ENCODE data around the gene LAMA3. TPM values are rescaled to one million over a fixed set of nuclear protein-coding genes. Genes with fewer than 3 reads are reported as not detected.

Gene LAMA3
- total RNA-seq, 1 experiment from 2014 or later = 6.4 TPM

- no peaks in the 10 kb centered on the region for H3K9me3 ChIP-seq
- H3K4me3 ChIP-seq = no peak overlapping the region
- H3K27me3 ChIP-seq = no peaks in the 10 kb centered on the region
- H3K36me3 ChIP-seq = no peaks in the 10 kb centered on the region
- peak; percentile 10 for DNase-seq
Measured at GRCh38 chr18:23998820-23999219, 309.6 kb downstream of the LAMA3 start.

DNA sequence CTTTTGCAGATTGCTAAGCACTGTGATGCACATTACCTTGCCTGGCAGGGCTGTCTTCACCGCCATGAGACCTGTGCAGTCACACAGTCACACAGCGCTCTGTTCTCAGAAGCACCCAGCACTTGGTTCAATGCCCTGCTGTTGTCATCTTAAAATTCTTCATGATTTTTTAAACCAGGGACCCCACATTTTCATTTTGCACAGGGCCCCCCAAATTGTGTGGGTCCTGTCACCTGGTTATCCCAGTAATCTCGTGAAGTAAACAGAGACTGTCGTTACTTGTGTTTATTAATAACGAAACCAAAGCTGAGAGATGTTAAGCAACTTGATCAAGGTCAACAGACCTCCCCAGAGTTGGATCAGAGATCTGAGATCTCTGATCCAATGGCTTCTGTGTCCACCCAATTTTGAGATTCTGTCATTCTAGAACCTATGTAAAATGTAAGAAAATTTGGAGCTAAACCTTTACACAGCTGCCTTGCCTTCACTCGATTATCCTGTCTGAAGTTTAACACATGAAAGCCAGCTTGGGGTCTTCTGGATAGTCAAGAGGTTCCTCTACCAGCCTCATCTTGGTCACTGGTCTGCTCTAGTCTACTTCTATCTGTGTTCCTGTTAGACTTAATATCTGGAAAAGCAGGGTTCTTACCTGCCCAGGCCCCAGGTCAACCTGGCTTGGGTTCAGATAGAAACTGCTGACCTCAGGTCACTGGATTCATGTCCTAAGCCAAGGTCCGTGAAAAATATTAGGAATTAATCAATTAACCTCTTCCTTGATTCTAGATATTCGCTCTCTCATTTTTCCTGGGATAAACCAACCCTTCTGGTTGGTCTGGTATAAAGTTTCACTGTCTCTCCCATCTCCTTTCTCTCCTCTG lies 311.6 kb downstream of the LAMA3 start:
- no peaks in the 10 kb centered on the region for H3K36me3 ChIP-seq
- no peaks in the 10 kb centered on the region for H3K27me3 ChIP-seq
- DNase-seq = no peak
- no peaks in the 10 kb centered on the region for H3K9me3 ChIP-seq
- no peak overlapping the region for H3K4me3 ChIP-seq

GRCh38 chr18:24002479-24002878 lies 313.2 kb downstream of the LAMA3 start:
- Histone ChIP-seq H3K27me3 (no peaks in the 10 kb centered on the region), H3K4me3 (no peak overlapping the region), H3K9me3 (no peaks in the 10 kb centered on the region), H3K36me3 (no peaks in the 10 kb centered on the region)
- no peak for DNase-seq

DNA sequence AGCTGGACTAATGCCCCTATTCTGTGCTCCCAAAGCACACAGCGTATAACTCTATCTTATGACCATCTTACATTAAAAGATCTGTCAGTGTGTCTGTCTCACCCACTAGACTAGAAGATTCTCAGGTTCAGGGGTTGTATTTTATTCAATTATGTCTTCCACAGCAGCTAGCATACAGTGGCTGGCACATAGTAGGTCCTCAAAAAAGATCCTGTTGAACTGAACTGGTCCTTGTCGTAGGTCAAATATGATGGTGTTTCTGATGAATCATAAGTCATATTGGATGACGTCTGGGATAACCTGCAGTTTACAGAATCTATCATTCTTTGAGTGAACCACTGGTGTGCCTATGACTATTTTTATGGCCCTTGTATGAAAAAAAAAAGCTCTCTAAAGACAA lies 314.0 kb downstream of the LAMA3 start:
- no peaks in the 10 kb centered on the region for H3K27me3 ChIP-seq
- DNase-seq = no peak
- no peak overlapping the region for H3K4me3 ChIP-seq
- no peaks in the 10 kb centered on the region for H3K9me3 ChIP-seq
- H3K36me3 ChIP-seq = no peaks in the 10 kb centered on the region

- Histone ChIP-seq H3K9me3 (no peaks in the 10 kb centered on the region), H3K36me3 (no peaks in the 10 kb centered on the region), H3K4me3 (no peak overlapping the region), H3K27me3 (no peaks in the 10 kb centered on the region)
- no peak for DNase-seq
Measured at GRCh38 chr18:24003903-24004640, 314.8 kb downstream of the LAMA3 start.

Other genes starting within 250 kb of the LAMA3 start
- gene RIOK3, start 236.2 kb upstream of the LAMA3 start, total RNA-seq (2014; rRNA removed; shearing (Covaris generic); ENCODE audit: low replicate concordance) = 35.9 and 41.3 TPM in 2 replicates
- gene RMC1, start 185.9 kb upstream of the LAMA3 start, total RNA-seq (2014; rRNA removed; shearing (Covaris generic); ENCODE audit: low replicate concordance) = 21.1 and 21.9 TPM in 2 replicates
- gene NPC1, start 102.9 kb upstream of the LAMA3 start, total RNA-seq (2014; rRNA removed; shearing (Covaris generic); ENCODE audit: low replicate concordance) = 8.5 and 11.1 TPM in 2 replicates
- gene ANKRD29, start 26.5 kb upstream of the LAMA3 start, total RNA-seq (2014; rRNA removed; shearing (Covaris generic); ENCODE audit: low replicate concordance) = 10.3 and 12.3 TPM in 2 replicates